Caco-2 (cell line): ENCODE results near the gene FN1. TPM values are rescaled to one million over a fixed set of nuclear protein-coding genes. Genes with fewer than 3 reads are reported as not detected.

Experiments used
- Bru-seq: library from RNA; stranded (reverse); fragments of 400-500 nt; gene quantifications from one replicate; lab custom pipeline; 2021; lab: Mats Ljungman, UMichigan
- BruChase-seq, 2 experiments: library from RNA; stranded (reverse); fragments of 400-500 nt; gene quantifications; one replicate each; lab custom pipeline; 2021; lab: Mats Ljungman, UMichigan
- BruUV-seq: library from RNA; stranded (reverse); fragments of 400-500 nt; replicated peaks from 2 replicates; lab custom pipeline; 2021; lab: Mats Ljungman, UMichigan
- CTCF ChIA-PET: fragments of 300-600 bp; sonication (Branson Sonifier 250); formaldehyde crosslinking; loops from one replicate; lab custom pipeline; 2022; ENCODE audit warnings: antibody characterized with exemption; lab: Charles Lee
- POLR2A ChIA-PET: fragments of 300-600 bp; sonication (Branson Sonifier 250); formaldehyde crosslinking; loops from one replicate; lab custom pipeline; 2022; ENCODE audit warnings: antibody characterized with exemption; lab: Charles Lee
- DNase-seq, 2 experiments: peaks; one replicate each; pipeline versions ENCODE4 v3.0.0 to v3.0.0-alpha.2; 2020 to 2022
- H3K27me3 ChIP-seq: replicated peaks from 2 replicates; pipeline ENCODE4 v1.6.0; 2011; ENCODE audit warnings: low read length; ENCODE audit not compliant: control insufficient read depth, insufficient read depth
- H3K36me3 ChIP-seq: 2 replicates; pipeline ENCODE4 v1.5.1; 2011; ENCODE audit warnings: low read length; ENCODE audit not compliant: control insufficient read depth, insufficient read depth
- H3K4me1 ChIP-seq: fragments of 250-450 bp; sonication (Bioruptor Pico); 2 replicates; pipeline ENCODE4 v1.5.1; 2020; ENCODE audit warnings: mild to moderate bottlenecking
- H3K4me3 ChIP-seq: 2 replicates; pipeline ENCODE4 v1.5.1; 2011; ENCODE audit warnings: low read depth, mild to moderate bottlenecking, control low read depth, low read length
- H3K9me3 ChIP-seq: fragments of 250-450 bp; sonication (Bioruptor Pico); 2 replicates; pipeline ENCODE4 v1.5.1; 2020; ENCODE audit warnings: mild to moderate bottlenecking, moderate library complexity
- H3K27ac Mint-ChIP-seq: one replicate; pipeline ENCODE4 v1.8.0; 2022; ENCODE audit warnings: mixed read lengths; ENCODE audit not compliant: unreplicated experiment
- H3K27me3 Mint-ChIP-seq: one replicate; pipeline ENCODE4 v1.8.0; 2022; ENCODE audit warnings: mixed read lengths; ENCODE audit not compliant: insufficient read depth, unreplicated experiment
- H3K36me3 Mint-ChIP-seq: one replicate; pipeline ENCODE4 v1.8.0; 2022; ENCODE audit warnings: mild to moderate bottlenecking, mixed read lengths; ENCODE audit not compliant: insufficient read depth, unreplicated experiment
- H3K4me1 Mint-ChIP-seq: one replicate; pipeline ENCODE4 v1.8.0; 2022; ENCODE audit warnings: low read depth, mixed read lengths; ENCODE audit not compliant: unreplicated experiment
- H3K4me3 Mint-ChIP-seq: one replicate; pipeline ENCODE4 v1.8.0; 2022; ENCODE audit warnings: mild to moderate bottlenecking, moderate library complexity, mixed read lengths; ENCODE audit not compliant: unreplicated experiment
- H3K9me3 Mint-ChIP-seq: one replicate; pipeline ENCODE4 v1.8.0; 2022; ENCODE audit warnings: mixed read lengths; ENCODE audit not compliant: unreplicated experiment
- intact Hi-C: fragments of 100-400 bp; cut with micrococcal nuclease; formaldehyde crosslinking; loops from one replicate; pipeline ENCODE4 v1.10.0; 2022; ENCODE audit not compliant: unreplicated experiment
- long read RNA-seq: library from polyadenylated mRNA; stranded (forward); transcript quantifications from one replicate; pipeline ENCODE4 v2.0.0, GENCODE V29; 2022
- total RNA-seq: library from RNA; stranded (reverse); gene quantifications from 2 replicates; pipeline ENCODE4 v1.2.3, GENCODE V29; 2022
- TF ChIP-seq, protein P1 (sequence below), 2 experiments: fragments of 200-600 bp in 1 of 2; IDR thresholded peaks; 1 replicate in 1 of 2; 2 replicates in 1 of 2; pipeline versions ENCODE4 v1.5.1 to v1.8.0; 2011 to 2022; ENCODE audit warnings: antibody characterized with exemption in 1 of 2, control low read depth in 1 of 2, inconsistent platforms in 1 of 2, low read depth in 1 of 2, low read length in 1 of 2, mild to moderate bottlenecking in 1 of 2, moderate library complexity in 1 of 2; ENCODE audit not compliant: insufficient read depth in 1 of 2, severe bottlenecking in 1 of 2, unreplicated experiment in 1 of 2

FN1 gene
- total RNA-seq = 3,805 and 3,872 TPM in 2 replicates
- percentile 100 among the genes with signal in this experiment for Bru-seq, nascent RNA
- percentile 99 among the genes with signal in this experiment for BruChase-seq, experiment 1, labeled RNA remaining after a 2-hour chase
- percentile 100 among the genes with signal in this experiment for BruChase-seq, experiment 2, labeled RNA remaining after a 6-hour chase
- long read RNA-seq, full-length matches to known transcripts = 1,199 of 3,274 reads
- long read RNA-seq, partial matches to known transcripts = 1,709 of 3,274 reads
- long read RNA-seq, other reads (novel, unspliced or antisense) = 366 of 3,274 reads

DNA sequence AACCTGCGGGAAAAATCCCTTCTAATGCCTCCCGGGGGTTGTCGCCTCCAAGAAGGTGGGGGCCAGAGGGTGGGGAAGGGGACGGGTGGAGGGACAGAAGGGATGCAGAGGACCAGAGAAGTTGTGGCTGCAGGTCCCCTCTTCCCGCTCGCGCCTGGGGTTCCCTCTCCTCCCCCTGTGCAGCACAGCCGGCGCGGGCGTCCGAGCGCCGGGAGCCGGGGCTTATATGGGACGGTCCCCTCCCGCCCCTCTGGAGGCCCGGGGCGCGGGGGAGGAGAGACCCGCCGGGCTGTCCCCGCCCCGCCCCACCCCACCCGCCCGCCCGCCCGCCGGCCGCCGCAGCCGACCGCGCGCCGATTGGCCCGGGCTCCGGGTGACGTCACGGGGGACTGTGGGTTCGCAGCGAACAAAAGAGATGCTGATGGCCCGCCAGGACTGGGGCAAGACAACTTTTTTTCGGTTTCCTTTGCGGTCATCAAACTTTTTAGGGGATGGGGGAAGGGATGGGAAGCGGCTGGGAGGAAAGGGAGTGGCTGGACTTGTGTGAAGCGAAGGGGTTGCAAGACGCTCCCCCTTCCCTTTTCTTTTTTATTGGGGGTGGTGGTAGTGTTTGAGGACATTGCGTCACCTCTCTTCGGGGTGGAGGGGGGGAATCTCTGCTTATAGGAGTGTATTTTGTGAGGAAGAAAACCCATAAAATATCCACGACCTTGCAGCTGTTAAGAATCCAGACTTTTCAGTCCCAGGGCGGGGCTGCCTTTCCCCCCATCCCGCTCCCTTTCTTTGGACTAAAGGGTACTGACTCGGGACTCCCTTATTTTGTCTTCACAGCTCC, at the start of gene FN1:
Gene FN1 (minus strand): TSS at position 199 of the 835 bp plus-strand sequence. CDS start 266 bp downstream, outside the sequence.
- peak; percentile 95 to 96 for DNase-seq
- H3K9me3 ChIP-seq = no peaks in the 10 kb centered on the region
- CTCF ChIA-PET = interaction anchor here (0.7 kb wide), 1 partner anchor 19 kb away, joined by 3 read pairs; no protein-coding TSS in a partner anchor
- BruUV-seq = no TSS peak
- POLR2A ChIA-PET = interaction anchor here (0.6 kb wide), 1 partner anchor 184 kb away, joined by 4 read pairs; no protein-coding TSS in a partner anchor
- Mint-ChIP-seq H3K4me3 (peak within 1 kb of the TSS; percentile 84), H3K27me3 (no peaks in the 10 kb centered on the region), H3K36me3 (peaks cover 61% of the 10 kb centered on the region), H3K9me3 (no peaks in the 10 kb centered on the region), H3K27ac (peak within 1 kb of the TSS; percentile 94), H3K4me1 (peaks cover 26% of the 10 kb centered on the region)
- H3K4me1 ChIP-seq = peaks cover 39% of the 10 kb centered on the region
- intact Hi-C loops = loop anchor here (1.0 to 5.0 kb wide), 7 partner anchors 16 to 576 kb away; partner anchors contain the start of gene MREG
- no peaks in the 10 kb centered on the region for H3K27me3 ChIP-seq
- peak within 1 kb of the TSS; percentile 99 for H3K4me3 ChIP-seq
- peaks cover 7% of the 10 kb centered on the region for H3K36me3 ChIP-seq
- TF ChIP-seq, protein P1, sequence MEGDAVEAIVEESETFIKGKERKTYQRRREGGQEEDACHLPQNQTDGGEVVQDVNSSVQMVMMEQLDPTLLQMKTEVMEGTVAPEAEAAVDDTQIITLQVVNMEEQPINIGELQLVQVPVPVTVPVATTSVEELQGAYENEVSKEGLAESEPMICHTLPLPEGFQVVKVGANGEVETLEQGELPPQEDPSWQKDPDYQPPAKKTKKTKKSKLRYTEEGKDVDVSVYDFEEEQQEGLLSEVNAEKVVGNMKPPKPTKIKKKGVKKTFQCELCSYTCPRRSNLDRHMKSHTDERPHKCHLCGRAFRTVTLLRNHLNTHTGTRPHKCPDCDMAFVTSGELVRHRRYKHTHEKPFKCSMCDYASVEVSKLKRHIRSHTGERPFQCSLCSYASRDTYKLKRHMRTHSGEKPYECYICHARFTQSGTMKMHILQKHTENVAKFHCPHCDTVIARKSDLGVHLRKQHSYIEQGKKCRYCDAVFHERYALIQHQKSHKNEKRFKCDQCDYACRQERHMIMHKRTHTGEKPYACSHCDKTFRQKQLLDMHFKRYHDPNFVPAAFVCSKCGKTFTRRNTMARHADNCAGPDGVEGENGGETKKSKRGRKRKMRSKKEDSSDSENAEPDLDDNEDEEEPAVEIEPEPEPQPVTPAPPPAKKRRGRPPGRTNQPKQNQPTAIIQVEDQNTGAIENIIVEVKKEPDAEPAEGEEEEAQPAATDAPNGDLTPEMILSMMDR (IDR thresholded peaks at IDR 0.05; ENCODE audit: insufficient read depth in 1 of 2, low read depth in 1 of 2, low read length in 1 of 2, severe bottlenecking in 1 of 2, unreplicated experiment in 1 of 2) = no peak

DNA sequence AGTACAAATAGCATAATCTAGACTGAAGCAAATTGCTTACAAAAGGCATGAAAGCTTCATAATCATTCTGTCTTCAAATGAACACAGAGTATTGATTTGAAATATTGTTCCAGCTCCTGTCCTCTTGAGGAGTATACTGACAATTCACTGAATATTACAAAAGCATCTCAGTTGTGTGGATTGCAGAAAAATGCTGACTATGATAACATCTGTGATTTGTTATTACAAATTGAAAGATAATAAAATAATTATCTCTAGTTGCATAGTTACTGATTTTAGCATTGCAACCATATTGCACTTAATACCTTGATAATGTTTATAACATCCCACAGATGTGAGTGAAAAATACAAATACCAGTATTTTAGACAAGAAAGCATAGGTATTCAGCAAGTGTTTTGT, 49.2 kb upstream of the FN1 start:
- intact Hi-C loops = no loop called here
- DNase-seq = no peak
- BruUV-seq = no TSS peak
- ChIA-PET CTCF (no interaction called here), POLR2A (no interaction called here)
- TF ChIP-seq, protein P1 (IDR thresholded peaks at IDR 0.05; ENCODE audit: insufficient read depth in 1 of 2, low read depth in 1 of 2, low read length in 1 of 2, severe bottlenecking in 1 of 2, unreplicated experiment in 1 of 2) = no peak
- Histone ChIP-seq H3K4me3 (no peak overlapping the region), H3K36me3 (no peaks in the 10 kb centered on the region), H3K4me1 (no peaks in the 10 kb centered on the region), H3K27me3 (no peaks in the 10 kb centered on the region), H3K9me3 (no peaks in the 10 kb centered on the region)
- no peak overlapping the region for H3K4me3 Mint-ChIP-seq
- H3K36me3 Mint-ChIP-seq = no peaks in the 10 kb centered on the region
- H3K4me1 Mint-ChIP-seq = peaks cover 7% of the 10 kb centered on the region
- peaks cover 19% of the 10 kb centered on the region for H3K9me3 Mint-ChIP-seq
- H3K27me3 Mint-ChIP-seq = no peaks in the 10 kb centered on the region
- no peak overlapping the region for H3K27ac Mint-ChIP-seq

DNA sequence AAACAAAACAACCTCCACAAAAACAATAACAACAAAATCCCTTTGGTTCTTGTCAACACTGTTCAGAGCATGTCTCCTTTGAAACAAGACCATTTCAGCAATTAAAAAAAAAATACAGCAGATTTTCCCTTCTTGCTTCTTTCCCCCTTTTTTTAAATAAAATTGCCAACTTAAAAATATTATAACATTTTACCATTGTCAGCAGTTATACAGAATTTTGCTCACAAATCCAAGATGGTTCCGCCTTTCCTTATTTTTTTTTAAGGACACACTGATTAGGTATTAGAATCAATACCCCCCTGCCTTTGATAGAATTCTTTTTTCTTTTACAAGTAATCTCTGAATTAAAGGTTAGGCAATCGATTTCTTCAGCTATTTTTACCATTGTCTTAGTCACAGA, 48.7 kb upstream of the FN1 start:
- BruUV-seq = no TSS peak
- CTCF ChIA-PET = no interaction called here
- no peaks in the 10 kb centered on the region for H3K27me3 ChIP-seq

More for the DNA sequence above, 48.7 kb upstream of the FN1 start:
- POLR2A ChIA-PET = no interaction called here
- Histone ChIP-seq H3K36me3 (no peaks in the 10 kb centered on the region), H3K4me1 (no peaks in the 10 kb centered on the region), H3K4me3 (no peak overlapping the region), H3K9me3 (no peaks in the 10 kb centered on the region)
- Mint-ChIP-seq H3K4me1 (peaks cover 7% of the 10 kb centered on the region), H3K4me3 (no peak overlapping the region), H3K9me3 (peaks cover 19% of the 10 kb centered on the region), H3K36me3 (no peaks in the 10 kb centered on the region), H3K27me3 (no peaks in the 10 kb centered on the region), H3K27ac (no peak overlapping the region)
- TF ChIP-seq, protein P1 (IDR thresholded peaks at IDR 0.05; ENCODE audit: insufficient read depth in 1 of 2, low read depth in 1 of 2, low read length in 1 of 2, severe bottlenecking in 1 of 2, unreplicated experiment in 1 of 2) = no peak
- intact Hi-C loops = no loop called here
- no peak for DNase-seq
